SK-N-SH (cell line): Measurements from ENCODE around the gene PLCL2. TPM values are rescaled to one million over a fixed set of nuclear protein-coding genes. Genes with fewer than 3 reads are reported as not detected.

ENCODE experiments used
- CTCF ChIA-PET: fragments of 300-600, 350-600 bp; formaldehyde crosslinking; extraction: SDS; loops from one replicate; lab custom pipeline; 2021; lab: Yijun Ruan, JAX
- POLR2A ChIA-PET: fragments of 350-600 bp; sonication (Branson Sonifier 250); formaldehyde crosslinking; extraction: SDS; loops from one replicate; lab custom pipeline; 2020; ENCODE audit warnings: antibody characterized with exemption, inconsistent platforms; lab: Yijun Ruan, JAX
- DNase-seq: peaks from one replicate; pipeline ENCODE4 v3.0.0; 2012
- H2AFZ ChIP-seq: fragments of 200-600 bp; sonication (generic); 2 replicates; pipeline ENCODE4 v1.8.1; 2016; ENCODE audit warnings: antibody characterized with exemption, mild to moderate bottlenecking, low read depth
- H3F3A ChIP-seq: fragments of 200-600 bp; sonication (generic); replicated peaks from 2 replicates; pipeline ENCODE3; 2016; ENCODE audit warnings: antibody characterized with exemption, mild to moderate bottlenecking; ENCODE audit not compliant: insufficient read depth
- H3K27ac ChIP-seq, 2 experiments: fragments of 200-500 bp in 1 of 2; fragments of 200-600 bp in 1 of 2; sonication (Bioruptor generic) in 1 of 2; sonication (generic), shearing (Covaris generic) in 1 of 2; 2 replicates each; pipeline versions ENCODE4 v1.5.1 to v1.6.1; 2014 to 2016; ENCODE audit warnings: low read depth in 2 of 2, inconsistent platforms in 1 of 2, low read length in 1 of 2, mild to moderate bottlenecking in 1 of 2, mixed read lengths in 1 of 2
- H3K27me3 ChIP-seq: fragments of 200-600 bp; sonication (generic), shearing (Covaris generic); 2 replicates; pipeline ENCODE4 v1.6.1; 2016; ENCODE audit warnings: mixed run types; ENCODE audit not compliant: insufficient read depth
- H3K36me3 ChIP-seq, 2 experiments: fragments of 200-500 bp in 1 of 2; fragments of 200-600 bp in 1 of 2; sonication (Bioruptor generic) in 1 of 2; sonication (generic) in 1 of 2; replicated peaks in 1 of 2; 2 replicates each; pipeline versions ENCODE3 to v1.5.1; 2014 to 2016; ENCODE audit warnings: low read length in 1 of 2, mild to moderate bottlenecking in 1 of 2; ENCODE audit not compliant: insufficient read depth in 2 of 2, control insufficient read depth in 1 of 2
- H3K4me1 ChIP-seq, 2 experiments: fragments of 200-500 bp in 1 of 2; fragments of 200-600 bp in 1 of 2; sonication (Bioruptor generic) in 1 of 2; sonication (generic), shearing (Covaris generic) in 1 of 2; 2 replicates each; pipeline versions ENCODE4 v1.5.1 to v1.6.1; 2014 to 2016; ENCODE audit warnings: low read depth in 1 of 2, low read length in 1 of 2, mixed run types in 1 of 2; ENCODE audit not compliant: insufficient read depth in 2 of 2, control insufficient read depth in 1 of 2
- H3K4me2 ChIP-seq: fragments of 200-600 bp; sonication (generic), shearing (Covaris generic); 2 replicates; pipeline ENCODE4 v1.6.1; 2017; ENCODE audit warnings: mixed run types
- H3K4me3 ChIP-seq, 2 experiments: fragments of 200-500 bp in 1 of 2; fragments of 200-600 bp in 1 of 2; sonication (Bioruptor generic) in 1 of 2; sonication (generic), shearing (Covaris generic) in 1 of 2; 2 replicates each; pipeline versions ENCODE4 v1.5.1 to v1.8.1; 2014 to 2016; ENCODE audit warnings: low read depth in 2 of 2, inconsistent platforms in 1 of 2, low read length in 1 of 2, mild to moderate bottlenecking in 1 of 2, mixed read lengths in 1 of 2, moderate library complexity in 1 of 2
- H3K79me2 ChIP-seq: fragments of 200-600 bp; sonication (generic); 2 replicates; pipeline ENCODE4 v1.8.1; 2017; ENCODE audit warnings: mild to moderate bottlenecking; ENCODE audit not compliant: insufficient read depth
- H3K9ac ChIP-seq: fragments of 200-600 bp; sonication (generic); 2 replicates; pipeline ENCODE4 v1.6.1; 2017; ENCODE audit warnings: mixed run types
- H3K9me2 ChIP-seq: fragments of 200-600 bp; sonication (generic); 2 replicates; pipeline ENCODE4 v1.6.1; 2017; ENCODE audit warnings: mixed run types
- H3K9me3 ChIP-seq: fragments of 200-600 bp; sonication (generic); 2 replicates; pipeline ENCODE4 v1.6.1; 2017; ENCODE audit warnings: mixed run types, mild to moderate bottlenecking, moderate library complexity
- H4K20me1 ChIP-seq: fragments of 200-600 bp; sonication (generic); 2 replicates; pipeline ENCODE4 v1.6.1; 2017; ENCODE audit warnings: mild to moderate bottlenecking, mixed run types; ENCODE audit not compliant: insufficient read depth
- CHD2 ChIP-seq: fragments of 150-350 bp; IDR thresholded peaks from 2 replicates; pipeline ENCODE4 v1.6.1; 2018; ENCODE audit warnings: low read length; ENCODE audit not compliant: partially characterized antibody
- EP300 ChIP-seq, 2 experiments: IDR thresholded peaks; 2 replicates each; pipeline versions ENCODE4 v1.4.0 to v1.6.1; 2012; ENCODE audit warnings: borderline replicate concordance in 1 of 2, low read depth in 1 of 2, low read length in 1 of 2
- EZH2phosphoT487 ChIP-seq: fragments of 200-600 bp; sonication (generic); IDR thresholded peaks from 2 replicates; pipeline ENCODE4 v1.6.1; 2017; ENCODE audit warnings: low read depth, mixed run types, mild to moderate bottlenecking, antibody characterized with exemption, moderate library complexity, borderline replicate concordance
- FOSL2 ChIP-seq: IDR thresholded peaks from 2 replicates; pipeline ENCODE4 v1.4.0; 2012; ENCODE audit warnings: low read depth, mild to moderate bottlenecking, moderate library complexity, borderline replicate concordance
- FOXJ3 ChIP-seq: sonication (generic); formaldehyde crosslinking; IDR thresholded peaks from 2 replicates; pipeline ENCODE4 v1.5.1; 2020; ENCODE audit warnings: mild to moderate bottlenecking, missing genetic modification reagents
- GATA2 ChIP-seq: sonication (generic); formaldehyde crosslinking; IDR thresholded peaks from 2 replicates; pipeline ENCODE4 v1.5.0; 2020; ENCODE audit warnings: mild to moderate bottlenecking, missing genetic modification reagents
- IRF3 ChIP-seq: fragments of 150-350 bp; IDR thresholded peaks from 2 replicates; pipeline ENCODE4 v1.6.1; 2016; ENCODE audit warnings: mild to moderate bottlenecking, low read depth, low read length
- MEF2A ChIP-seq: IDR thresholded peaks from 2 replicates; pipeline ENCODE4 v1.4.0; 2012; ENCODE audit warnings: low read depth, borderline replicate concordance
- MXI1 ChIP-seq: IDR thresholded peaks from 2 replicates; pipeline ENCODE4 v1.6.1; 2012; ENCODE audit warnings: mild to moderate bottlenecking, low read depth, low read length, improper control_type of control experiment
- POLR2AphosphoS5 ChIP-seq: IDR thresholded peaks from 2 replicates; pipeline ENCODE4 v1.6.1; 2012; ENCODE audit warnings: low read depth, low read length
- RAD21 ChIP-seq: IDR thresholded peaks from 2 replicates; pipeline ENCODE4 v1.6.1; 2012; ENCODE audit warnings: mild to moderate bottlenecking, low read length
- RCOR1 ChIP-seq: fragments of 150-350 bp; IDR thresholded peaks from 2 replicates; pipeline ENCODE4 v1.6.1; 2017; ENCODE audit warnings: antibody characterized with exemption, low read length
- REST ChIP-seq: IDR thresholded peaks from 2 replicates; pipeline ENCODE4 v1.6.1; 2012; ENCODE audit warnings: mild to moderate bottlenecking, low read depth, low read length, moderate library complexity
- RFX5 ChIP-seq: IDR thresholded peaks from 2 replicates; pipeline ENCODE4 v1.6.1; 2012; ENCODE audit warnings: mild to moderate bottlenecking, improper control_type of control experiment, low read length
- SIN3A ChIP-seq: IDR thresholded peaks from 2 replicates; pipeline ENCODE4 v1.6.1; 2012; ENCODE audit warnings: low read depth, mild to moderate bottlenecking, low read length, moderate library complexity, borderline replicate concordance
- SMC3 ChIP-seq: IDR thresholded peaks from 2 replicates; pipeline ENCODE4 v1.6.1; 2012; ENCODE audit warnings: low read depth, low read length, improper control_type of control experiment
- TAF1 ChIP-seq: IDR thresholded peaks from 2 replicates; pipeline ENCODE4 v1.6.1; 2012; ENCODE audit warnings: low read depth, mild to moderate bottlenecking, low read length, moderate library complexity, borderline replicate concordance
- TEAD4 ChIP-seq: IDR thresholded peaks from 2 replicates; pipeline ENCODE4 v1.4.0; 2012; ENCODE audit warnings: mild to moderate bottlenecking, borderline replicate concordance; ENCODE audit not compliant: insufficient read depth
- USF2 ChIP-seq: fragments of 150-350 bp; IDR thresholded peaks from 2 replicates; pipeline ENCODE4 v1.6.1; 2017; ENCODE audit warnings: antibody characterized with exemption, low read length, low read depth, borderline replicate concordance
- ZBTB33 ChIP-seq: IDR thresholded peaks from 2 replicates; pipeline ENCODE4 v1.4.0; 2012; ENCODE audit warnings: low read depth, borderline replicate concordance
- WGBS: methylation state at CpG from one replicate; pipeline ENCODE4 v1.1.6; 2017; ENCODE audit warnings: low lambda C conversion rate; 5-methylcytosine and 5-hydroxymethylcytosine counted together
- polyA plus RNA-seq, 3 experiments: library from polyadenylated mRNA; depleted of rRNA; stranded (reverse); fragments of >200 nt; gene quantifications; 2 replicates each; pipeline ENCODE4 v1.2.3, GENCODE V29; 2012

PLCL2 gene
- polyA plus RNA-seq, 1 of the 3 experiments (the other 2 are of a cell fraction): 0.85 TPM

GRCh38 chr3:17065881-17066280, 181.1 kb downstream of the PLCL2 start:
- TF ChIP-seq RAD21: no peak
- no peak for TF ChIP-seq REST
- no peak for TF ChIP-seq SIN3A
- no peak for TF ChIP-seq SMC3
- TF ChIP-seq CHD2: no peak
- TF ChIP-seq MXI1: no peak
- no peak for TF ChIP-seq RCOR1
- no peak for TF ChIP-seq GATA2 (CRISPR knock-in tag)
- no peak for TF ChIP-seq USF2
- TF ChIP-seq EZH2phosphoT487: no peak
- TF ChIP-seq FOXJ3 (CRISPR knock-in tag): no peak
- TF ChIP-seq IRF3: no peak
- TF ChIP-seq FOSL2: no peak
- no peak for TF ChIP-seq TEAD4
- TF ChIP-seq POLR2AphosphoS5: no peak
- TF ChIP-seq RFX5: no peak
- no peak for TF ChIP-seq ZBTB33
- no peak for TF ChIP-seq EP300 (IDR thresholded peaks at IDR 0.05; ENCODE audit: borderline replicate concordance in 1 of 2, low read depth in 1 of 2, low read length in 1 of 2)
- no peak for TF ChIP-seq TAF1
- TF ChIP-seq MEF2A: no peak
- WGBS: 80% methylated on average over 4 of the region's 4 CpGs
- Histone ChIP-seq H3K36me3 (peaks cover 0 to 3% of the 10 kb centered on the region in 2 experiments), H3K4me3 (no peak overlapping the region; a peak in 1 of 4 replicates), H3K9ac (no peak overlapping the region), H3K27ac (no peak overlapping the region), H3K9me3 (no peaks in the 10 kb centered on the region), H3F3A (no peaks in the 10 kb centered on the region), H2AFZ (no peak overlapping the region), H3K9me2 (no peaks in the 10 kb centered on the region), H3K79me2 (no peaks in the 10 kb centered on the region), H3K27me3 (no peaks in the 10 kb centered on the region), H3K4me2 (no peak overlapping the region), H3K4me1 (peaks cover 0 to 2% of the 10 kb centered on the region in 2 experiments; a peak in 1 of 4 replicates), H4K20me1 (no peaks in the 10 kb centered on the region)
- no peak for DNase-seq
- ChIA-PET POLR2A (no interaction called here), CTCF (no interaction called here)
